ENCODE results near the gene MANEAL.

Gene MANEAL

GRCh38 chr1:37839676-37840075 lies 46.0 kb downstream of the MANEAL start:
- Histone ChIP-seq H3K4me1 (ENCODE audit: control insufficient read depth, insufficient read depth, low read length) (peaks cover 5% of the 10 kb centered on the region), H3K9me3 (ENCODE audit: control insufficient read depth, low read length) (no peaks in the 10 kb centered on the region), H3K4me3 (ENCODE audit: low read length) (no peak overlapping the region), H3K9ac (ENCODE audit: low read length) (no peak overlapping the region), H3K36me3 (ENCODE audit: control insufficient read depth, insufficient read depth, low read length, severe bottlenecking) (peaks cover 61% of the 10 kb centered on the region), H3K27me3 (replicated peaks; ENCODE audit: control insufficient read depth, insufficient read depth, low read length) (no peaks in the 10 kb centered on the region)
- no peak for DNase-seq (ENCODE audit: low read depth)

- Histone ChIP-seq H3K9ac (ENCODE audit: low read length) (no peak overlapping the region), H3K4me3 (ENCODE audit: low read length) (no peak overlapping the region), H3K9me3 (ENCODE audit: control insufficient read depth, low read length) (no peaks in the 10 kb centered on the region), H3K27me3 (replicated peaks; ENCODE audit: control insufficient read depth, insufficient read depth, low read length) (no peaks in the 10 kb centered on the region), H3K4me1 (ENCODE audit: control insufficient read depth, insufficient read depth, low read length) (peaks cover 15% of the 10 kb centered on the region), H3K36me3 (ENCODE audit: control insufficient read depth, insufficient read depth, low read length, severe bottlenecking) (peaks cover 52% of the 10 kb centered on the region)
- no peak for DNase-seq (ENCODE audit: low read depth)
Measured at GRCh38 chr1:37840711-37841110, 47.1 kb downstream of the MANEAL start.

- no peak overlapping the region for H3K4me3 ChIP-seq (ENCODE audit: low read length)
- no peak overlapping the region for H3K9ac ChIP-seq (ENCODE audit: low read length)
- H3K9me3 ChIP-seq (ENCODE audit: control insufficient read depth, low read length): no peaks in the 10 kb centered on the region
- H3K27me3 ChIP-seq (replicated peaks; ENCODE audit: control insufficient read depth, insufficient read depth, low read length): no peaks in the 10 kb centered on the region
- H3K4me1 ChIP-seq (ENCODE audit: control insufficient read depth, insufficient read depth, low read length): peaks cover 22% of the 10 kb centered on the region
- peaks cover 47% of the 10 kb centered on the region for H3K36me3 ChIP-seq (ENCODE audit: control insufficient read depth, insufficient read depth, low read length, severe bottlenecking)
- DNase-seq (ENCODE audit: low read depth): no peak
Measured at GRCh38 chr1:37841652-37842051, 48.0 kb downstream of the MANEAL start.

- peaks cover 23% of the 10 kb centered on the region for H3K4me1 ChIP-seq (ENCODE audit: control insufficient read depth, insufficient read depth, low read length)
- H3K9me3 ChIP-seq (ENCODE audit: control insufficient read depth, low read length): no peaks in the 10 kb centered on the region
- peaks cover 28% of the 10 kb centered on the region for H3K36me3 ChIP-seq (ENCODE audit: control insufficient read depth, insufficient read depth, low read length, severe bottlenecking)
- H3K9ac ChIP-seq (ENCODE audit: low read length): no peak overlapping the region
- H3K27me3 ChIP-seq (replicated peaks; ENCODE audit: control insufficient read depth, insufficient read depth, low read length): no peaks in the 10 kb centered on the region
- H3K4me3 ChIP-seq (ENCODE audit: low read length): no peak overlapping the region
- DNase-seq (ENCODE audit: low read depth): no peak
Measured at GRCh38 chr1:37844536-37844935, 50.9 kb downstream of the MANEAL start.

GRCh38 chr1:37845049-37845646 lies 51.5 kb downstream of the MANEAL start:
- H3K4me1 ChIP-seq (ENCODE audit: control insufficient read depth, insufficient read depth, low read length): peaks cover 29% of the 10 kb centered on the region
- H3K9me3 ChIP-seq (ENCODE audit: control insufficient read depth, low read length): no peaks in the 10 kb centered on the region
- H3K27me3 ChIP-seq (replicated peaks; ENCODE audit: control insufficient read depth, insufficient read depth, low read length): no peaks in the 10 kb centered on the region
- H3K4me3 ChIP-seq (ENCODE audit: low read length): no peak overlapping the region
- H3K36me3 ChIP-seq (ENCODE audit: control insufficient read depth, insufficient read depth, low read length, severe bottlenecking): peaks cover 22% of the 10 kb centered on the region
- no peak overlapping the region for H3K9ac ChIP-seq (ENCODE audit: low read length)
- DNase-seq (ENCODE audit: low read depth): no peak

GRCh38 chr1:37845786-37846185 lies 52.1 kb downstream of the MANEAL start:
- Histone ChIP-seq H3K4me1 (ENCODE audit: control insufficient read depth, insufficient read depth, low read length) (peaks cover 32% of the 10 kb centered on the region), H3K9ac (ENCODE audit: low read length) (no peak overlapping the region)
- DNase-seq (ENCODE audit: low read depth): peak; percentile 47

GRCh38 chr1:37846647-37847339 lies 53.1 kb downstream of the MANEAL start:
- no peaks in the 10 kb centered on the region for H3K27me3 ChIP-seq (replicated peaks; ENCODE audit: control insufficient read depth, insufficient read depth, low read length)
- no peak for DNase-seq (ENCODE audit: low read depth)

More at GRCh38 chr1:37845786-37846185, 52.1 kb downstream of the MANEAL start:
- Histone ChIP-seq H3K27me3 (replicated peaks; ENCODE audit: control insufficient read depth, insufficient read depth, low read length) (no peaks in the 10 kb centered on the region), H3K9me3 (ENCODE audit: control insufficient read depth, low read length) (no peaks in the 10 kb centered on the region), H3K4me3 (ENCODE audit: low read length) (no peak overlapping the region), H3K36me3 (ENCODE audit: control insufficient read depth, insufficient read depth, low read length, severe bottlenecking) (peaks cover 17% of the 10 kb centered on the region)

GRCh38 chr1:37849480-37849879 lies 55.8 kb downstream of the MANEAL start:
- peaks cover 16% of the 10 kb centered on the region for H3K36me3 ChIP-seq (ENCODE audit: control insufficient read depth, insufficient read depth, low read length, severe bottlenecking)
- no peaks in the 10 kb centered on the region for H3K9me3 ChIP-seq (ENCODE audit: control insufficient read depth, low read length)
- H3K4me1 ChIP-seq (ENCODE audit: control insufficient read depth, insufficient read depth, low read length): peaks cover 46% of the 10 kb centered on the region
- no peak overlapping the region for H3K4me3 ChIP-seq (ENCODE audit: low read length)
- H3K9ac ChIP-seq (ENCODE audit: low read length): no peak overlapping the region
- no peak for DNase-seq (ENCODE audit: low read depth)
- H3K27me3 ChIP-seq (replicated peaks; ENCODE audit: control insufficient read depth, insufficient read depth, low read length): no peaks in the 10 kb centered on the region

More at GRCh38 chr1:37846647-37847339, 53.1 kb downstream of the MANEAL start:
- H3K4me1 ChIP-seq (ENCODE audit: control insufficient read depth, insufficient read depth, low read length): peaks cover 40% of the 10 kb centered on the region
- H3K36me3 ChIP-seq (ENCODE audit: control insufficient read depth, insufficient read depth, low read length, severe bottlenecking): peaks cover 17% of the 10 kb centered on the region
- no peak overlapping the region for H3K9ac ChIP-seq (ENCODE audit: low read length)
- no peak overlapping the region for H3K4me3 ChIP-seq (ENCODE audit: low read length)
- H3K9me3 ChIP-seq (ENCODE audit: control insufficient read depth, low read length): no peaks in the 10 kb centered on the region

GRCh38 chr1:37850352-37850955 lies 56.8 kb downstream of the MANEAL start:
- Histone ChIP-seq H3K4me1 (ENCODE audit: control insufficient read depth, insufficient read depth, low read length) (peaks cover 38% of the 10 kb centered on the region), H3K27me3 (replicated peaks; ENCODE audit: control insufficient read depth, insufficient read depth, low read length) (no peaks in the 10 kb centered on the region), H3K9ac (ENCODE audit: low read length) (no peak overlapping the region), H3K9me3 (ENCODE audit: control insufficient read depth, low read length) (no peaks in the 10 kb centered on the region), H3K4me3 (ENCODE audit: low read length) (no peak overlapping the region), H3K36me3 (ENCODE audit: control insufficient read depth, insufficient read depth, low read length, severe bottlenecking) (peaks cover 23% of the 10 kb centered on the region)
- DNase-seq (ENCODE audit: low read depth): no peak
